ENCODE data around the gene FXYD2. TPM values are rescaled to one million over a fixed set of nuclear protein-coding genes. Genes with fewer than 3 reads are reported as not detected.

FXYD2 gene
- total RNA-seq, 6 experiments from 2014 or later: 0.40 TPM; not detected in 5

- H3K27me3 Mint-ChIP-seq (ENCODE audit: insufficient read depth): peaks cover 36% of the 10 kb centered on the region
- no peak for DNase-seq
- no peaks in the 10 kb centered on the region for H3K4me1 Mint-ChIP-seq (ENCODE audit: low read depth)
- no peak overlapping the region for H3K27ac Mint-ChIP-seq
- no peaks in the 10 kb centered on the region for H3K36me3 Mint-ChIP-seq (ENCODE audit: low read depth)
- no peak for TF ChIP-seq CTCF (IDR thresholded peaks at IDR 0.05)
- H3K9me3 Mint-ChIP-seq: no peaks in the 10 kb centered on the region
- H3K4me3 Mint-ChIP-seq: no peak overlapping the region
These were observed 15.6 kb upstream of the FXYD2 start for GRCh38 chr11:117839936-117840813.

GRCh38 chr11:117839380-117839881 is 14.9 kb upstream of the FXYD2 start:
- no peak overlapping the region for H3K4me3 Mint-ChIP-seq
- DNase-seq: no peak
- H3K27me3 Mint-ChIP-seq (ENCODE audit: insufficient read depth): peaks cover 43% of the 10 kb centered on the region
- no peak for TF ChIP-seq CTCF (IDR thresholded peaks at IDR 0.05)
- H3K9me3 Mint-ChIP-seq: no peaks in the 10 kb centered on the region
- H3K36me3 Mint-ChIP-seq (ENCODE audit: low read depth): no peaks in the 10 kb centered on the region
- H3K4me1 Mint-ChIP-seq (ENCODE audit: low read depth): no peaks in the 10 kb centered on the region
- no peak overlapping the region for H3K27ac Mint-ChIP-seq

GRCh38 chr11:117838901-117839300 is 14.4 kb upstream of the FXYD2 start:
- TF ChIP-seq CTCF (IDR thresholded peaks at IDR 0.05): no peak

GRCh38 chr11:117837791-117838190 is 13.2 kb upstream of the FXYD2 start:
- H3K4me3 Mint-ChIP-seq: no peak overlapping the region
- H3K27me3 Mint-ChIP-seq (ENCODE audit: insufficient read depth): peaks cover 50% of the 10 kb centered on the region
- TF ChIP-seq CTCF (IDR thresholded peaks at IDR 0.05): no peak
- H3K4me1 Mint-ChIP-seq (ENCODE audit: low read depth): no peaks in the 10 kb centered on the region
- no peak overlapping the region for H3K27ac Mint-ChIP-seq
- H3K36me3 Mint-ChIP-seq (ENCODE audit: low read depth): no peaks in the 10 kb centered on the region
- DNase-seq: no peak
- H3K9me3 Mint-ChIP-seq: no peaks in the 10 kb centered on the region

More at GRCh38 chr11:117838901-117839300, 14.4 kb upstream of the FXYD2 start:
- H3K36me3 Mint-ChIP-seq (ENCODE audit: low read depth): no peaks in the 10 kb centered on the region
- no peaks in the 10 kb centered on the region for H3K9me3 Mint-ChIP-seq
- H3K27me3 Mint-ChIP-seq (ENCODE audit: insufficient read depth): peaks cover 47% of the 10 kb centered on the region
- no peaks in the 10 kb centered on the region for H3K4me1 Mint-ChIP-seq (ENCODE audit: low read depth)
- no peak overlapping the region for H3K27ac Mint-ChIP-seq
- no peak overlapping the region for H3K4me3 Mint-ChIP-seq
- DNase-seq: no peak

GRCh38 chr11:117837070-117837776 is 12.7 kb upstream of the FXYD2 start:
- Mint-ChIP-seq H3K27ac (no peak overlapping the region), H3K36me3 (ENCODE audit: low read depth) (no peaks in the 10 kb centered on the region), H3K9me3 (no peaks in the 10 kb centered on the region), H3K27me3 (ENCODE audit: insufficient read depth) (peaks cover 50% of the 10 kb centered on the region), H3K4me1 (ENCODE audit: low read depth) (no peaks in the 10 kb centered on the region), H3K4me3 (no peak overlapping the region)
- TF ChIP-seq CTCF (IDR thresholded peaks at IDR 0.05): no peak
- DNase-seq: no peak

All from HFFc6 (cell line).